Lower leg skin (tissue), 3 donors: ENCODE measurements around the gene ELFN1.

ENCODE experiments used
- CTCF ChIP-seq, 3 donors: fragments of 450-650 bp; IDR thresholded peaks; one replicate each; pipeline ENCODE4 v1.5.1; 2016; ENCODE audit warnings: antibody characterized with exemption in 3 of 3, mild to moderate bottlenecking in 3 of 3, moderate library complexity in 2 of 3
- POLR2A ChIP-seq, 2 donors: fragments of 450-650 bp; IDR thresholded peaks; one replicate each; pipeline ENCODE4 v1.6.1; 2016 to 2017; ENCODE audit warnings: antibody characterized with exemption in 2 of 2, mild to moderate bottlenecking in 1 of 2, moderate library complexity in 1 of 2

- TF ChIP-seq CTCF (IDR thresholded peaks at IDR 0.05), result no peak
- no peak for TF ChIP-seq POLR2A (IDR thresholded peaks at IDR 0.05)
These were observed 59.1 kb downstream of the ELFN1 start for GRCh38 chr7:1729183-1729582.
